ENCODE results near the gene MXRA5.
"Not testable (repeated sequence)": the region's sequence is repeated elsewhere in the genome, so short reads cannot be mapped to it uniquely, and the experiment has no call there.

Gene MXRA5, protein sequence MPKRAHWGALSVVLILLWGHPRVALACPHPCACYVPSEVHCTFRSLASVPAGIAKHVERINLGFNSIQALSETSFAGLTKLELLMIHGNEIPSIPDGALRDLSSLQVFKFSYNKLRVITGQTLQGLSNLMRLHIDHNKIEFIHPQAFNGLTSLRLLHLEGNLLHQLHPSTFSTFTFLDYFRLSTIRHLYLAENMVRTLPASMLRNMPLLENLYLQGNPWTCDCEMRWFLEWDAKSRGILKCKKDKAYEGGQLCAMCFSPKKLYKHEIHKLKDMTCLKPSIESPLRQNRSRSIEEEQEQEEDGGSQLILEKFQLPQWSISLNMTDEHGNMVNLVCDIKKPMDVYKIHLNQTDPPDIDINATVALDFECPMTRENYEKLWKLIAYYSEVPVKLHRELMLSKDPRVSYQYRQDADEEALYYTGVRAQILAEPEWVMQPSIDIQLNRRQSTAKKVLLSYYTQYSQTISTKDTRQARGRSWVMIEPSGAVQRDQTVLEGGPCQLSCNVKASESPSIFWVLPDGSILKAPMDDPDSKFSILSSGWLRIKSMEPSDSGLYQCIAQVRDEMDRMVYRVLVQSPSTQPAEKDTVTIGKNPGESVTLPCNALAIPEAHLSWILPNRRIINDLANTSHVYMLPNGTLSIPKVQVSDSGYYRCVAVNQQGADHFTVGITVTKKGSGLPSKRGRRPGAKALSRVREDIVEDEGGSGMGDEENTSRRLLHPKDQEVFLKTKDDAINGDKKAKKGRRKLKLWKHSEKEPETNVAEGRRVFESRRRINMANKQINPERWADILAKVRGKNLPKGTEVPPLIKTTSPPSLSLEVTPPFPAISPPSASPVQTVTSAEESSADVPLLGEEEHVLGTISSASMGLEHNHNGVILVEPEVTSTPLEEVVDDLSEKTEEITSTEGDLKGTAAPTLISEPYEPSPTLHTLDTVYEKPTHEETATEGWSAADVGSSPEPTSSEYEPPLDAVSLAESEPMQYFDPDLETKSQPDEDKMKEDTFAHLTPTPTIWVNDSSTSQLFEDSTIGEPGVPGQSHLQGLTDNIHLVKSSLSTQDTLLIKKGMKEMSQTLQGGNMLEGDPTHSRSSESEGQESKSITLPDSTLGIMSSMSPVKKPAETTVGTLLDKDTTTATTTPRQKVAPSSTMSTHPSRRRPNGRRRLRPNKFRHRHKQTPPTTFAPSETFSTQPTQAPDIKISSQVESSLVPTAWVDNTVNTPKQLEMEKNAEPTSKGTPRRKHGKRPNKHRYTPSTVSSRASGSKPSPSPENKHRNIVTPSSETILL (N-terminal part only)

GRCh38 chrX:3346501-3347259, at the start of gene MXRA5:
Gene MXRA5 (minus strand): TSS chrX:3346652. CDS start chrX:3343833, 2,819 bp downstream.
- DNase-seq (ENCODE audit: low read depth in 1 of 2, low spot score in 1 of 2): no peak

- DNase-seq (ENCODE audit: low read depth in 1 of 2, low spot score in 1 of 2): no peak
Measured at GRCh38 chrX:3393581-3394111, 47.2 kb upstream of the MXRA5 start.

DNA sequence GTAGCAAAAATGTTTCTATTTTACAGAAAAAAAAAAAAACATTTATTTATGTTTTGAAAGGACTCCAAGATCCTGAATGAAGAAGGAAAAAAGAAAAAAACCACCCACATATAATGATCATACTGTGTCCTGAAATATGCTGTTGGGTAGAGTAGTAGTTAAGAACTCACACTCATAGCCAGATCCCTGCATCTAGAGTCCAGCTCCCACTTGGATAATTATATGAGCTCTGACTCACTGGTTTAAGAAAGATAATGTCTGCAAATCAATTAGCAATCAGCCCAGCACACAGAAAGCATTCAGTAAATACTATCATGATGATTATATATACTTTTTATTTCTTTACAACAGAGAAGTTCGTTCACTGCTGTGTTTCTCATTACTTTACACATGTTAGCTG, 46.7 kb upstream of the MXRA5 start:
- no peak for DNase-seq (ENCODE audit: low read depth in 1 of 2, low spot score in 1 of 2)

DNA sequence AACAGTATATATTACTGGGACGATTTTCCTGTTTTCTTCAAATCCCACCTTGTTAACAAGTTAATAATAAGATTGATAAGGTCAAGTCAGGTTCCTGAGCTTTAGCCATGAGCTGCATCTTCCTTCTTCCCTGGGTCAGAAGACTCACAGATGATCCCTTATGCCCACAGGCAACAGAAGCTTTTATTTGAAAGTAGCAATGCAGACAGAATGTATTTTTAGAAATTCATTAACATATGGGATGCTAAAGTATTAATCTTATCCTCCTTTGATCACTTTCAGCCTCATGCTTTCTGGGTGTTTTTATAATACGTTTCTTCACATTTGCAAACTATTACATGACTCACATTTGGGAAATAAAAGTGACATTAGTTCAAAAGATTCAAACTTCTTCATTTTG, 42.0 kb upstream of the MXRA5 start:
- no peak for DNase-seq (ENCODE audit: low read depth in 1 of 2, low spot score in 1 of 2)

DNA sequence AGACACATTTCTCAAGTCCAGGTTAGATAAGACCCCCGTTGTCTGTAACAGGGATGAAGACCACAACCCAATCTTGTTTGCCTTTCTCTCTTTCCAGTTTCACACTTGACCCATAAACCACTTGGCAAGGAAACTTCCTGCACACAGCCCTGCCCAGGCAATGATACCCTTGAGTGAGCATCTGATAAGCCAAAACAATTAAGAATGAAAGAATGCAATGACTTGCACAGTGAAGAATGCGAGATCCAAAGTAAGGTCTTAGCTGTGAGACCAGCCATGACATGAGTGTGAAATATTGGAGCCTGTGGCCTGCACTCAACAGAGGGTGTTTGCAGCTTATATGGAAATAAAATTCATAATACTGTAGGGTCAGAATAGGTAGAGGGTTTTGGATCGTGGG, 37.9 kb upstream of the MXRA5 start:
- DNase-seq (ENCODE audit: low read depth in 1 of 2, low spot score in 1 of 2): no peak

DNA sequence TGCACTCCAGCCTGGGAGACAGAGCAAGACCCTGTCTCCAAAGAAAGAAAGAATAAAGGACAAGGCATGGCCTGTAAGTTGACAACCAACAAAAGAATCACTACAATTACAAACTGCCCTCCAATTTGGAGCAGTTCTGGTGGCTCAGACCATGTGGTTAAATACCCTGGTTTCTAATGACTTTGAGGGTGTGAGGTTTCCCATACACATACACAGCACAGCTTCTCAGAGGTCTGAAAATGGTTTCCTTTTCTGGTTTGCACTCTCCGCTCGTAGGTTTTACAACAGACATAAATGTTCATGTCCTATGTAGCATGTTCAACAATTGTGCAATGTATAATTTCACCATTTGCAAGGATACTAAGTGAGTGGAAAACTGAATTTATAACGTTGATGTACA, 34.2 kb upstream of the MXRA5 start:
- no peak for DNase-seq (ENCODE audit: low read depth in 1 of 2, low spot score in 1 of 2)

- DNase-seq (ENCODE audit: low read depth in 1 of 2, low spot score in 1 of 2): no peak
Measured at GRCh38 chrX:3379111-3379510, 32.7 kb upstream of the MXRA5 start.

DNA sequence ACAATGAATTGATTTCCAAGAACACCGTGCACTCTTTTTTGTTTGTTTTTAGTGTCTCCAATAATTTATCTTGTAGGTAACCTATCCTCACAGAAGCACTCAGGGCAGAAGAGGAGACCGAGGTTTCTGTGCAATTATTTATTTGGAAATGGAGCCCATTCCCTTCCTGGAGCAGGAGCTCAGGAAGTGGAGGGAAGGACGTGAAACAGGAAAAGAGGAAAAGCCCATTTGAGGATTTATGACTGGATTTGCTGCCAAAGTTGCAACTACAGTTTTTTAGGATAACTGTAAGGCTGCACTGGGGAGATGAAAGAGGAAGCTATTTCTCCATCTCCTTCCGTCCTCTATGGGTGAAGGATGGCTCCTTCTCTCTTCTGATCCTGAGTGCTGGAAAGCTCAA, 31.7 kb upstream of the MXRA5 start:
- DNase-seq (ENCODE audit: low read depth in 1 of 2, low spot score in 1 of 2): no peak

DNA sequence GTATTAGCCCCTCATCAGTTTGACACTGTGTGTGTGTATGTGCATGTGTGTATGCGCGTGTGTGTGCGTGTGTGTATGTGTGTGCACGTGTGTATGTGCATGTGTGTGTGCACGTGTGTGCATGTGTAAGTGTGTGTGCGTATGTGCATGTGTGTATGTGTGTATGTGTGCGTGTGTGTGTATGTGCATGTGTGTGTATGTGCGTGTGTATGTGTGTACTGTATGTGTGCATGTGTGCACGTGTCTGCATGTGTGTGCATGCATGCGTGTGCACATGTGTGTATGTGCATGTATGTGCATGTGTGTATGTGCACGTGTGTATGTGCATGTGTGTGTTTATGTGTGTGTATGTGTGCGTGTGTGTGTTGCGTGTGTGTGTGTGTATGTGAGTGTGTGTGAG, 31.1 kb upstream of the MXRA5 start:
- DNase-seq (ENCODE audit: low read depth in 1 of 2, low spot score in 1 of 2): no peak

DNA sequence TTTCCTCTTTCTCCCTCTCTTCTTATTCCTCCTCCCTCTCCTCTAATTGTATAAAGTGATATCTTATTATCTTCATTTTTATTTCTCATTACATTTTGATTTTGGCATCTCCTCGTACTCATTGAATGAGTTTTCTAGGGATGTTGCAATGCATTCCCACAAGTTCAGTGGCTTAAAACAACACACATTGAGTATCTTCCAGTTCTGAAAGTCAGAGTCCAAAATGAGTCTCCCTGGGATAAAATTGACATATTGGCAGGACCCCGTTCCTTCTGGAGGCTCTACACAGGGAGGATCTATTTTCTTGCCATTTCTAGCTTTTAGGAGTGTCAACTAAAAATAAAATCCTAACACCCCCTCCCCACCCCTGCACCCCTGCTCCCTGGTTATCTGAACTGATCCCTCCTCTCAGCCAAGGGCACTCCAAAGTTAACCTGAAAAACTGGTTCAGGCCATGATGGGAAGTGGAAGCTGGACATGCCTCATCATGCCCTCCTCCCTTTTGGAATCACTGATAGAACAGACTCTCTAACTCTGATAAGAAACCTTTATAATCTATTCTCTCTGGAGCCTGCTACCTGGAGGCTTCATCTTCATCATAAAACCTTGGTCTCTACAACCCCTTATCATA, 29.5 kb upstream of the MXRA5 start:
- DNase-seq (ENCODE audit: low read depth in 1 of 2, low spot score in 1 of 2): not testable (repeated sequence)

GRCh38 chrX:3374108-3374800, 27.8 kb upstream of the MXRA5 start:
- DNase-seq (ENCODE audit: low read depth in 1 of 2, low spot score in 1 of 2): no peak

DNA sequence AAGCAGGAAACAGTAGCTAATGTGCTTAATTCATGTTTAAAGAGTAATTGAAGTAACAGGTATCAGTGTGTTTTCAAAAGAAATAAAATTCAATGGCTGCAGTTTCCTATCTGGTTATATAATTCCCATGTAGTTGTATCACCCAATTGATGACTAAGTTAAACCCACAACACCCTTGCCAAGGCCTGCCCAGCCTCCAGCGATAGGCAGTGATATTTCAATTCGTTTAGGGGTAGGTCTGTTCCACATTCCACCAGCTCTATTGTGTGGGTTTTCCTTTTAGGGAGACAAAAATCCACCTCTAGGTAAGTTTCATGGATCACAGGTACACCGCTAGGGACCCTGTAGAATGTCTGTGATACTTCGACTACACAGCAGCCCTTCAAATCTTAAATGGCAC, 24.7 kb upstream of the MXRA5 start:
- DNase-seq (ENCODE audit: low read depth in 1 of 2, low spot score in 1 of 2): no peak

DNA sequence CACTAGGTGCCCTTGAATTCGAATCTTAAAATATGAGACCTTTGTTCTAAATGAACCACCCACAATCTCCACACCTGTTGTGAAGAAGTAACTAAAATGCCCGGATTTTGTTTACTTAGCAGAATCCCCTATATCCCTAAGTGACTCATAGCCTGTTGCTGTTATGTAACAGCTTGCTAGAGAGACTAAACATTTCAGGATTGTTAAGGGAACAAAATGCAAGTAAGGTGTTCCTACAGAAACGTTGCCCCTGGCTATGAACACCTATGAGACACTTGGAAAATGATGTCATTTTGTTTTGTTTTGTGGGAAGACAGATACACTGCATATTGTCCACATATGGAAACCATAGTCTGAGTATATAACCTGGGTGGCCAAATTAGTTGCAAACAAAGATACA, 24.2 kb upstream of the MXRA5 start:
- DNase-seq (ENCODE audit: low read depth in 1 of 2, low spot score in 1 of 2): no peak

- DNase-seq (ENCODE audit: low read depth in 1 of 2, low spot score in 1 of 2): no peak
Measured at GRCh38 chrX:3362956-3363355, 16.5 kb upstream of the MXRA5 start.

GRCh38 chrX:3360881-3361280, 14.4 kb upstream of the MXRA5 start:
- no peak for DNase-seq (ENCODE audit: low read depth in 1 of 2, low spot score in 1 of 2)

DNA sequence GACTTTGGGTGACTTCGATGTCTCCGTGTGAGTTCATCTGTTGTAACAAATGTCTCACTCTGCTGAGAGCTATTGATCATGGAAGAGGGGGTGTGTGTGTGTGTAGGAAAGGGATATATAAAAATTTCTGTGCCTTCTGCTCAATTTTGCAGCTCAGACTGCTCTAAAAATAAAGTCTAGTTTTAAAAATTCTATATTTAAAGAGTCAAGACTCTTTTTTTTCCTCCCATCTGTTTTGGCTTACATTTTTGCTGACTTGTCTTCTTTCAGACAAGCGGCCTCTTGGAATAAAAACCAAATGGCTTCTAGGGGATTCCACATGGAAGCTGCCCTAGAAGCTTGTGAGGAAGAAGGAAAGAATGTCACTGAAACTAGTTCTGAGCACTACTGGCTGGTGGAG, 6.3 kb upstream of the MXRA5 start:
- DNase-seq (ENCODE audit: low read depth in 1 of 2, low spot score in 1 of 2): not testable (repeated sequence)

GRCh38 chrX:3351276-3351675, 4.8 kb upstream of the MXRA5 start:
- DNase-seq (ENCODE audit: low read depth in 1 of 2, low spot score in 1 of 2): no peak

- no peak for DNase-seq (ENCODE audit: low read depth in 1 of 2, low spot score in 1 of 2)
Measured at GRCh38 chrX:3348191-3348590, 1.7 kb upstream of the MXRA5 start.
